Measurements from ENCODE around the gene MEP1A.

The MEP1A gene

DNA sequence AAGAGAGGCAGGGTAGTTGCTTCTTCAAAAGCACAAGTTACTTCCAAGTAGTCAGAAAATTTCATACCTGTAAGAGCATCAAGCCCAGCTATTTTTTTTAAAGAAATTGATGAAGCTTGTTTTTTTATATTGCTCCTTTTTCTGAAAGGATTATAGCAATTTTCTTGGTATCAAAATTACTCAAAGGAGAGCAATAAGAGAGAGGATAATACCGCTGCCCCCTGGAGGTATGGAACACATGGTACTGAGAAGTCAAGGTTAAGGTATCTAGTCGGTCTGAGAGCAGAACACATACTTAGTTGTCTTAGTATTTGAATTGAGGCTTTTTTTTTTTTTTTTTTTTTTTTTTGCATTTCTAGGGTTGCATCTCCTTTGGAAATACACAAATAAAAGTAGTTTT is 69.2 kb downstream of the MEP1A start:
- TF ChIP-seq, protein P1, sequence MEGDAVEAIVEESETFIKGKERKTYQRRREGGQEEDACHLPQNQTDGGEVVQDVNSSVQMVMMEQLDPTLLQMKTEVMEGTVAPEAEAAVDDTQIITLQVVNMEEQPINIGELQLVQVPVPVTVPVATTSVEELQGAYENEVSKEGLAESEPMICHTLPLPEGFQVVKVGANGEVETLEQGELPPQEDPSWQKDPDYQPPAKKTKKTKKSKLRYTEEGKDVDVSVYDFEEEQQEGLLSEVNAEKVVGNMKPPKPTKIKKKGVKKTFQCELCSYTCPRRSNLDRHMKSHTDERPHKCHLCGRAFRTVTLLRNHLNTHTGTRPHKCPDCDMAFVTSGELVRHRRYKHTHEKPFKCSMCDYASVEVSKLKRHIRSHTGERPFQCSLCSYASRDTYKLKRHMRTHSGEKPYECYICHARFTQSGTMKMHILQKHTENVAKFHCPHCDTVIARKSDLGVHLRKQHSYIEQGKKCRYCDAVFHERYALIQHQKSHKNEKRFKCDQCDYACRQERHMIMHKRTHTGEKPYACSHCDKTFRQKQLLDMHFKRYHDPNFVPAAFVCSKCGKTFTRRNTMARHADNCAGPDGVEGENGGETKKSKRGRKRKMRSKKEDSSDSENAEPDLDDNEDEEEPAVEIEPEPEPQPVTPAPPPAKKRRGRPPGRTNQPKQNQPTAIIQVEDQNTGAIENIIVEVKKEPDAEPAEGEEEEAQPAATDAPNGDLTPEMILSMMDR (IDR thresholded peaks at IDR 0.05; ENCODE audit: borderline replicate concordance, insufficient read depth, low read depth, low read length), result no peak
- no peak overlapping the region for H3K4me3 ChIP-seq (ENCODE audit: low read depth, low read length)

GRCh38 chr6:46863791-46864190 is 70.6 kb downstream of the MEP1A start:
- TF ChIP-seq, protein P1 (IDR thresholded peaks at IDR 0.05; ENCODE audit: borderline replicate concordance, insufficient read depth, low read depth, low read length), result no peak

GRCh38 chr6:46865221-46865620 is 72.0 kb downstream of the MEP1A start:
- no peak overlapping the region for H3K4me3 ChIP-seq (ENCODE audit: low read depth, low read length)
- TF ChIP-seq, protein P1 (IDR thresholded peaks at IDR 0.05; ENCODE audit: borderline replicate concordance, insufficient read depth, low read depth, low read length), result no peak

More at GRCh38 chr6:46863791-46864190, 70.6 kb downstream of the MEP1A start:
- H3K4me3 ChIP-seq (ENCODE audit: low read depth, low read length), result no peak overlapping the region

- TF ChIP-seq, protein P1 (IDR thresholded peaks at IDR 0.05; ENCODE audit: borderline replicate concordance, insufficient read depth, low read depth, low read length), result no peak
- H3K4me3 ChIP-seq (ENCODE audit: low read depth, low read length), result no peak overlapping the region
These were observed 74.2 kb downstream of the MEP1A start for GRCh38 chr6:46867411-46867810.

- TF ChIP-seq, protein P1 (IDR thresholded peaks at IDR 0.05; ENCODE audit: borderline replicate concordance, insufficient read depth, low read depth, low read length), result no peak
These were observed 82.9 kb downstream of the MEP1A start for GRCh38 chr6:46876126-46876525.

DNA sequence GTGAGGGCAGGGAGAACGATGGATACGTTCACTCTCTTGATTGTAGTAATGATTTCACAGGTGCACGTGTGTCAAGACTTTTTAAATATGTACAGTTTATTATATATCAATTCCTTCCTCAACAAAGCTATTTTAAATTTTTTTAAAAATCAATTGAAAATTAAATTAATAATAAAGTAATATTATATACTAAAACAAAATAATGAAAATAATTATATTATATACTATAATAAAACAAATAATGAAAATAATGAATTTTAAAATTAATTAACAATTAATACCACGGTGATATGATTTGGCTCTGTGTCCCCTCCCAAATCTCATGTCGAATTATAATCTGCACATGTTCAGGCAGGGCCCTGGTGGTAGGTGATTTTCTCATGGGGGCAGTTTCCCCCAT is 85.8 kb downstream of the MEP1A start:
- H3K4me3 ChIP-seq (ENCODE audit: low read depth, low read length), result no peak overlapping the region
- TF ChIP-seq, protein P1 (IDR thresholded peaks at IDR 0.05; ENCODE audit: borderline replicate concordance, insufficient read depth, low read depth, low read length), result no peak

More at GRCh38 chr6:46876126-46876525, 82.9 kb downstream of the MEP1A start:
- H3K4me3 ChIP-seq (ENCODE audit: low read depth, low read length), result no peak overlapping the region

DNA sequence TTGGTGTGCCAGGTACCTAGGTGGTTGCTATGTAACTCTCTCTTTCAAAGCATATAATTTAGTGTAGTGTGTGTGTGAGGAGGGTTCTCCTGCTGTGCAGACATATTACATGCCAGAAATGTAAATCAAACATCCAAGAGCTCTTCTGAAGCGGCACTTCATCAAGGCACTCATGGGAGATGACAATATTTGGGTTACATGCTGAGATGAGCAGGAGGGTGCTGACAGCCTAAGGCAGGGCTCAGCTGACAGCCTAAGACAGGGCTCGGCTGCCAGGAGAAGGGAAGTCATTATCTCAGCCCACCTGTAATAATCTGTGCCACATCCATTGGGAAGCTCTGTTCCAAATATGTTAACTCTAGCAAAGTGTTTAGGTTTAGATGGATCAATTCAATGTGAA is 89.5 kb downstream of the MEP1A start:
- H3K4me3 ChIP-seq (ENCODE audit: low read depth, low read length), result no peak overlapping the region
- TF ChIP-seq, protein P1 (IDR thresholded peaks at IDR 0.05; ENCODE audit: borderline replicate concordance, insufficient read depth, low read depth, low read length), result no peak
